ENCODE results near the gene AQP5. TPM values are rescaled to one million over a fixed set of nuclear protein-coding genes. Genes with fewer than 3 reads are reported as not detected.

Gene AQP5
- total and polyA plus RNA-seq, 5 donors from 2014 or later, result not detected

GRCh38 chr12:49920915-49921286, 40.8 kb upstream of the AQP5 start:
- no peak for ATAC-seq (ENCODE audit: low read depth in 2 of 2)
- Mint-ChIP-seq H3K36me3 (no peaks in the 10 kb centered on the region), H3K4me1 (peaks cover 0 to 4% (median 0%) of the 10 kb centered on the region in 4 donors), H3K27ac (no peak overlapping the region), H3K4me3 (no peak overlapping the region), H3K9me3 (no peaks in the 10 kb centered on the region), H3K27me3 (peaks cover 14% of the 10 kb centered on the region)
- no peaks in the 10 kb centered on the region for H3K36me3 ChIP-seq (ENCODE audit: control insufficient read depth, insufficient read depth, low read length)
- H3K9me3 ChIP-seq (ENCODE audit: control insufficient read depth in 2 of 2, low read length in 2 of 2), result no peaks in the 10 kb centered on the region
- no peaks in the 10 kb centered on the region for H3K4me1 ChIP-seq (ENCODE audit: control insufficient read depth, insufficient read depth, low read length, poor library complexity, severe bottlenecking)
- no peak overlapping the region for H3K27ac ChIP-seq (ENCODE audit: insufficient read depth, low read length, poor library complexity, severe bottlenecking)
- no peak for DNase-seq
- no peak overlapping the region for H3K4me3 ChIP-seq (ENCODE audit: low read depth, low read length)
- H3K27me3 ChIP-seq (ENCODE audit: control insufficient read depth, insufficient read depth, low read length), result no peaks in the 10 kb centered on the region

DNA sequence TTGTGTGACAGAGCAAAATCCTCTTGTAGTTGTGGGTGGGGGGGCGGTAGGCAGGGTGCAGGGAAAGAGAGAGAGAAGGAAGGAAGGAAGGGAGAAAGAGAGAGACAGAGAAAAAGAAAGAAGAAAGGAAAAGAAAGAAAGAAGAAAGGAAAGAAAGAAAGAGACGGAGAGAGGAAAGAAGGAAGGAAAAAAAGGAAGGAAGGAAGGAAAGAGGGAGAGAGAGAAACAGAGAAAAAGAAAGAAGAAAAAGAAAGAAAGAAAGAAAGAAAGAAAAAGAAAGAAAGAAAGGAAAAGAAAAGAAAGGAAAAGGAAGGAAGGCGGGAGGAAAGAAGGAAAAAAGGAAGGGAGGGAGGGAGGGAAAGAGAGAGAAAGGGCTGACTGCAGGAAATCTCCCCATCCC, 40.4 kb upstream of the AQP5 start:
- no peak for ATAC-seq (ENCODE audit: low read depth in 2 of 2)
- H3K27me3 ChIP-seq (ENCODE audit: control insufficient read depth, insufficient read depth, low read length), result no peaks in the 10 kb centered on the region
- no peaks in the 10 kb centered on the region for H3K36me3 ChIP-seq (ENCODE audit: control insufficient read depth, insufficient read depth, low read length)
- Mint-ChIP-seq H3K4me3 (no peak overlapping the region), H3K9me3 (no peaks in the 10 kb centered on the region), H3K27me3 (peaks cover 14% of the 10 kb centered on the region), H3K27ac (no peak overlapping the region), H3K4me1 (peaks cover 0 to 4% (median 0%) of the 10 kb centered on the region in 4 donors), H3K36me3 (no peaks in the 10 kb centered on the region)
- no peak overlapping the region for H3K4me3 ChIP-seq (ENCODE audit: low read depth, low read length)
- H3K27ac ChIP-seq (ENCODE audit: insufficient read depth, low read length, poor library complexity, severe bottlenecking), result no peak overlapping the region
- no peaks in the 10 kb centered on the region for H3K4me1 ChIP-seq (ENCODE audit: control insufficient read depth, insufficient read depth, low read length, poor library complexity, severe bottlenecking)
- DNase-seq, result no peak
- no peaks in the 10 kb centered on the region for H3K9me3 ChIP-seq (ENCODE audit: control insufficient read depth in 2 of 2, low read length in 2 of 2)

DNA sequence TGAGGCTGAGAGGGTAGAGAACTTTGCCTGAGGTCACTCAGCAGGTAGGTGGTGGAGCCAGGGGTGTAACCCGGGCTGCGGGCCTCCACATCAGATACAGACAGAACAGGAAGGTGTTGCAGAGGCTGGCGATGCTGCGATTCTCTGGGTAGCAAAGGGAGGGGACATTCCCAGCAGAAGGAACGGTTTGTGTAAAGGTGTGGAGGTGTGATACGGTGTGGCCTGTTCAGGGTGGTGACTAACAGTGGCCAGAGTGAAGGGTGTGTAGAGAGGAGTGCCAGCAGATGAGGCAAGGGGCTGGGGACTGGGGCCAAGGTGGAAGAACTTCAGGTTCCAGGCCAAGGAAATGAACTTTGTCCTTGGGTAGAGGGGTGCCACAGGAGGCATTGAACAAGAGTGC, 39.7 kb upstream of the AQP5 start:
- no peaks in the 10 kb centered on the region for H3K9me3 Mint-ChIP-seq
- H3K27me3 ChIP-seq (ENCODE audit: control insufficient read depth, insufficient read depth, low read length), result no peaks in the 10 kb centered on the region
- no peaks in the 10 kb centered on the region for H3K9me3 ChIP-seq (ENCODE audit: control insufficient read depth in 2 of 2, low read length in 2 of 2)
- ATAC-seq (ENCODE audit: low read depth in 2 of 2), result no peak
- no peak for DNase-seq
- no peaks in the 10 kb centered on the region for H3K4me1 ChIP-seq (ENCODE audit: control insufficient read depth, insufficient read depth, low read length, poor library complexity, severe bottlenecking)
- no peak overlapping the region for H3K4me3 Mint-ChIP-seq
- peaks cover 0 to 4% (median 0%) of the 10 kb centered on the region in 4 donors for H3K4me1 Mint-ChIP-seq
- H3K27ac ChIP-seq (ENCODE audit: insufficient read depth, low read length, poor library complexity, severe bottlenecking), result no peak overlapping the region
- H3K4me3 ChIP-seq (ENCODE audit: low read depth, low read length), result no peak overlapping the region
- H3K36me3 Mint-ChIP-seq, result no peaks in the 10 kb centered on the region
- no peak overlapping the region for H3K27ac Mint-ChIP-seq
- peaks cover 14% of the 10 kb centered on the region for H3K27me3 Mint-ChIP-seq
- no peaks in the 10 kb centered on the region for H3K36me3 ChIP-seq (ENCODE audit: control insufficient read depth, insufficient read depth, low read length)

DNA sequence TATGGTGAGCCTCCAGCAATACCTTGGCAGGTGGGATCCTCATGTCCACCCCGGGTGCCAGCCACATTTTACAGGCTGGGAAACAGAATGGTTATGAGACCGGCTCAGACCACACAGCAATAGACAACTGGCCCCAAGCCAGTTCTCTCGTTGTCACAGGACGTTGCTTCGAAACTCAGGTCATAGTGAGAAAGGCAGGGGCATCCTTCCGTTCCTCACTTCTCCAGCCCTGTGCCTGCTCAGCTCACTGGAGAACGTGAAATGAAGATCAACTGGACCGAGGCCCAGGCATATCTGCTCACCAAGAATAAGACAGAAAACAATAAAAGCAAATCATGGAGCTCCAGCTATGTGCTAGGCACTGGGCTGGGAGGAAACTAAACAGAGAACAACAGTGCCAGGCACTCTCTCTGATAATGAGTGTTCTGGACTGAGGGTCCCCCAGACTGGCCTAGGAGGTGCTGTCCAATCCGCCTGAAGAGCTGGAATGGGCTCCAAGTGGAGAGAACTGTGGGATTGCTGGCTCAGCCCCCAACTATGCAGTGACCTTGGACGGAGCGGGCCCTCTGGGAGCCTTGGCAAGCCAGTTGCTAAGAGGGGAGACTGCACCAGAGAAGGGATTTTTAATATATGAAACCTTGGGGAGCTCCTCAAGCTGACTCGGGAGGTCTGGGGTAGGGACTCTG, 39.2 kb upstream of the AQP5 start:
- Histone ChIP-seq H3K36me3 (ENCODE audit: control insufficient read depth, insufficient read depth, low read length) (no peaks in the 10 kb centered on the region), H3K27ac (ENCODE audit: insufficient read depth, low read length, poor library complexity, severe bottlenecking) (no peak overlapping the region), H3K9me3 (ENCODE audit: control insufficient read depth in 2 of 2, low read length in 2 of 2) (no peaks in the 10 kb centered on the region), H3K27me3 (ENCODE audit: control insufficient read depth, insufficient read depth, low read length) (no peaks in the 10 kb centered on the region), H3K4me3 (ENCODE audit: low read depth, low read length) (no peak overlapping the region), H3K4me1 (ENCODE audit: control insufficient read depth, insufficient read depth, low read length, poor library complexity, severe bottlenecking) (no peaks in the 10 kb centered on the region)
- no peak for ATAC-seq (ENCODE audit: low read depth in 2 of 2)
- Mint-ChIP-seq H3K27ac (no peak overlapping the region), H3K36me3 (no peaks in the 10 kb centered on the region), H3K27me3 (peaks cover 9% of the 10 kb centered on the region), H3K4me1 (peaks cover 0 to 4% (median 0%) of the 10 kb centered on the region in 4 donors), H3K4me3 (no peak overlapping the region), H3K9me3 (no peaks in the 10 kb centered on the region)
- DNase-seq, result no peak

- no peaks in the 10 kb centered on the region for H3K36me3 Mint-ChIP-seq
- no peaks in the 10 kb centered on the region for H3K36me3 ChIP-seq (ENCODE audit: control insufficient read depth, insufficient read depth, low read length)
- H3K4me1 Mint-ChIP-seq, result peaks cover 0 to 4% (median 0%) of the 10 kb centered on the region in 4 donors
- no peaks in the 10 kb centered on the region for H3K9me3 ChIP-seq (ENCODE audit: control insufficient read depth in 2 of 2, low read length in 2 of 2)
- no peaks in the 10 kb centered on the region for H3K9me3 Mint-ChIP-seq
- H3K27ac Mint-ChIP-seq, result no peak overlapping the region
- no peaks in the 10 kb centered on the region for H3K4me1 ChIP-seq (ENCODE audit: control insufficient read depth, insufficient read depth, low read length, poor library complexity, severe bottlenecking)
- ATAC-seq (ENCODE audit: low read depth in 2 of 2) (no peak), DNase-seq (no peak)
- no peak overlapping the region for H3K27ac ChIP-seq (ENCODE audit: insufficient read depth, low read length, poor library complexity, severe bottlenecking)
- H3K4me3 ChIP-seq (ENCODE audit: low read depth, low read length), result no peak overlapping the region
- peaks cover 4% of the 10 kb centered on the region for H3K27me3 Mint-ChIP-seq
- H3K27me3 ChIP-seq (ENCODE audit: control insufficient read depth, insufficient read depth, low read length), result no peaks in the 10 kb centered on the region
- H3K4me3 Mint-ChIP-seq, result no peak overlapping the region
These were observed 38.5 kb upstream of the AQP5 start for GRCh38 chr12:49923035-49923644.

- Histone ChIP-seq H3K4me3 (ENCODE audit: low read depth, low read length) (no peak overlapping the region), H3K27ac (ENCODE audit: insufficient read depth, low read length, poor library complexity, severe bottlenecking) (no peak overlapping the region), H3K27me3 (ENCODE audit: control insufficient read depth, insufficient read depth, low read length) (no peaks in the 10 kb centered on the region), H3K4me1 (ENCODE audit: control insufficient read depth, insufficient read depth, low read length, poor library complexity, severe bottlenecking) (no peaks in the 10 kb centered on the region), H3K36me3 (ENCODE audit: control insufficient read depth, insufficient read depth, low read length) (no peaks in the 10 kb centered on the region), H3K9me3 (ENCODE audit: control insufficient read depth in 2 of 2, low read length in 2 of 2) (no peaks in the 10 kb centered on the region)
- Mint-ChIP-seq H3K4me3 (no peak overlapping the region), H3K27me3 (no peaks in the 10 kb centered on the region), H3K27ac (no peak overlapping the region), H3K9me3 (no peaks in the 10 kb centered on the region), H3K4me1 (peaks cover 0 to under 1% (median 0%) of the 10 kb centered on the region in 4 donors), H3K36me3 (no peaks in the 10 kb centered on the region)
- DNase-seq, result no peak
- no peak for ATAC-seq (ENCODE audit: low read depth in 2 of 2)
These were observed 37.7 kb upstream of the AQP5 start for GRCh38 chr12:49923880-49924556.

GRCh38 chr12:49924628-49925246, 36.9 kb upstream of the AQP5 start:
- Mint-ChIP-seq H3K4me3 (no peak overlapping the region), H3K9me3 (no peaks in the 10 kb centered on the region), H3K27ac (no peak overlapping the region), H3K36me3 (no peaks in the 10 kb centered on the region), H3K4me1 (no peaks in the 10 kb centered on the region), H3K27me3 (peaks cover 5% of the 10 kb centered on the region)
- Histone ChIP-seq H3K4me1 (ENCODE audit: control insufficient read depth, insufficient read depth, low read length, poor library complexity, severe bottlenecking) (no peaks in the 10 kb centered on the region), H3K27ac (ENCODE audit: insufficient read depth, low read length, poor library complexity, severe bottlenecking) (no peak overlapping the region), H3K9me3 (ENCODE audit: control insufficient read depth in 2 of 2, low read length in 2 of 2) (no peaks in the 10 kb centered on the region), H3K36me3 (ENCODE audit: control insufficient read depth, insufficient read depth, low read length) (no peaks in the 10 kb centered on the region), H3K27me3 (ENCODE audit: control insufficient read depth, insufficient read depth, low read length) (no peaks in the 10 kb centered on the region), H3K4me3 (ENCODE audit: low read depth, low read length) (no peak overlapping the region)
- ATAC-seq (ENCODE audit: low read depth in 2 of 2) (no peak), DNase-seq (no peak)

All from CD4-positive, CD25-positive, alpha-beta regulatory T cell (primary cell).